ENCODE data around the gene SNN.

SNN gene

GRCh38 chr16:11717811-11718210, 49.6 kb downstream of the SNN start:
- FAIRE-seq (no peak), DNase-seq (ENCODE audit: insufficient read length, low spot score) (no peak)
- TF ChIP-seq CTCF (IDR thresholded peaks at IDR 0.05; ENCODE audit: insufficient read depth, missing control alignments), result no peak

GRCh38 chr16:11719171-11719570, 50.9 kb downstream of the SNN start:
- no peak for TF ChIP-seq CTCF (IDR thresholded peaks at IDR 0.05; ENCODE audit: insufficient read depth, missing control alignments)
- FAIRE-seq, result no peak
- DNase-seq (ENCODE audit: insufficient read length, low spot score), result no peak

GRCh38 chr16:11719762-11720161, 51.5 kb downstream of the SNN start:
- no peak for TF ChIP-seq CTCF (IDR thresholded peaks at IDR 0.05; ENCODE audit: insufficient read depth, missing control alignments)
- DNase-seq (ENCODE audit: insufficient read length, low spot score), result no peak
- no peak for FAIRE-seq

GRCh38 chr16:11721781-11722467, 53.7 kb downstream of the SNN start:
- FAIRE-seq (no peak), DNase-seq (ENCODE audit: insufficient read length, low spot score) (no peak)
- TF ChIP-seq CTCF (IDR thresholded peaks at IDR 0.05; ENCODE audit: insufficient read depth, missing control alignments), result no peak

GRCh38 chr16:11722468-11722808, 54.2 kb downstream of the SNN start:
- DNase-seq (ENCODE audit: insufficient read length, low spot score) (no peak), FAIRE-seq (no peak)
- no peak for TF ChIP-seq CTCF (IDR thresholded peaks at IDR 0.05; ENCODE audit: insufficient read depth, missing control alignments)

GRCh38 chr16:11725457-11725856, 57.2 kb downstream of the SNN start:
- TF ChIP-seq CTCF (IDR thresholded peaks at IDR 0.05; ENCODE audit: insufficient read depth, missing control alignments), result no peak
- DNase-seq (ENCODE audit: insufficient read length, low spot score) (no peak), FAIRE-seq (no peak)

GRCh38 chr16:11726008-11726407, 57.8 kb downstream of the SNN start:
- FAIRE-seq, result no peak
- no peak for DNase-seq (ENCODE audit: insufficient read length, low spot score)
- TF ChIP-seq CTCF (IDR thresholded peaks at IDR 0.05; ENCODE audit: insufficient read depth, missing control alignments), result no peak
